ENCODE measurements around the gene SLC10A3. TPM values are rescaled to one million over a fixed set of nuclear protein-coding genes. Genes with fewer than 3 reads are reported as not detected.
A peak's percentile ranks its signal among the peaks of the same experiment; 100 is the strongest.

The SLC10A3 gene
- total RNA-seq, 1 experiment from 2014 or later: 51.9 TPM

GRCh38 chrX:154484255-154485149 is 5.9 kb downstream of the SLC10A3 start:
- DNase-seq (ENCODE audit: low spot score): peak; percentile 54

- no peak for DNase-seq (ENCODE audit: low spot score)
Observed at GRCh38 chrX:154483325-154483724, 7.1 kb downstream of the SLC10A3 start.

- DNase-seq (ENCODE audit: low spot score): no peak
Observed at GRCh38 chrX:154482786-154483185, 7.6 kb downstream of the SLC10A3 start.

- DNase-seq (ENCODE audit: low spot score): no peak
Observed at GRCh38 chrX:154481911-154482601, 8.4 kb downstream of the SLC10A3 start.

- no peak for DNase-seq (ENCODE audit: low spot score)
Observed at GRCh38 chrX:154481195-154481594, 9.2 kb downstream of the SLC10A3 start.

- DNase-seq (ENCODE audit: low spot score): peak; percentile 76
Observed at GRCh38 chrX:154478728-154479622, 11.5 kb downstream of the SLC10A3 start, which contains the start of gene LAGE3. Gene LAGE3, minus strand, starts transcription at chrX:154479281. Its CDS starts 366 bp downstream, at chrX:154478915.

- no peak for DNase-seq (ENCODE audit: low spot score)
Observed at GRCh38 chrX:154477891-154478477, 12.4 kb downstream of the SLC10A3 start.

- DNase-seq (ENCODE audit: low spot score): no peak
Observed at GRCh38 chrX:154476821-154477220, 13.6 kb downstream of the SLC10A3 start.

GRCh38 chrX:154473683-154474082 is 16.7 kb downstream of the SLC10A3 start:
- no peak for DNase-seq (ENCODE audit: low spot score)

- DNase-seq (ENCODE audit: low spot score): no peak
Observed at GRCh38 chrX:154472685-154473632, 17.5 kb downstream of the SLC10A3 start.

GRCh38 chrX:154471839-154472684 is 18.4 kb downstream of the SLC10A3 start:
- DNase-seq (ENCODE audit: low spot score): no peak

GRCh38 chrX:154470914-154471568 is 19.4 kb downstream of the SLC10A3 start:
- DNase-seq (ENCODE audit: low spot score): no peak

- no peak for DNase-seq (ENCODE audit: low spot score)
Observed at GRCh38 chrX:154470434-154470833, 20.0 kb downstream of the SLC10A3 start.

GRCh38 chrX:154469880-154470279 is 20.5 kb downstream of the SLC10A3 start:
- DNase-seq (ENCODE audit: low spot score): no peak

GRCh38 chrX:154469114-154469513 is 21.3 kb downstream of the SLC10A3 start:
- DNase-seq (ENCODE audit: low spot score): no peak

- no peak for DNase-seq (ENCODE audit: low spot score)
Observed at GRCh38 chrX:154468217-154468616, 22.2 kb downstream of the SLC10A3 start.

- DNase-seq (ENCODE audit: low spot score): no peak
Observed at GRCh38 chrX:154467556-154467955, 22.9 kb downstream of the SLC10A3 start.

GRCh38 chrX:154466907-154467306 is 23.5 kb downstream of the SLC10A3 start:
- no peak for DNase-seq (ENCODE audit: low spot score)

- DNase-seq (ENCODE audit: low spot score): no peak
Observed at GRCh38 chrX:154466036-154466435, 24.4 kb downstream of the SLC10A3 start.
